ENCODE measurements around the gene ECD. TPM values are rescaled to one million over a fixed set of nuclear protein-coding genes. Genes with fewer than 3 reads are reported as not detected.
A peak's percentile ranks its signal among the peaks of the same experiment; 100 is the strongest.

The ECD gene
- 36.9 TPM for polyA plus RNA-seq (2013, experiment 1 of 4)
- polyA plus RNA-seq (2013, experiment 2 of 4), result 41.4 TPM
- polyA plus RNA-seq (2013, experiment 3 of 4), result 31.8 TPM
- polyA plus RNA-seq (2013, experiment 4 of 4), result 33.7 TPM

DNA sequence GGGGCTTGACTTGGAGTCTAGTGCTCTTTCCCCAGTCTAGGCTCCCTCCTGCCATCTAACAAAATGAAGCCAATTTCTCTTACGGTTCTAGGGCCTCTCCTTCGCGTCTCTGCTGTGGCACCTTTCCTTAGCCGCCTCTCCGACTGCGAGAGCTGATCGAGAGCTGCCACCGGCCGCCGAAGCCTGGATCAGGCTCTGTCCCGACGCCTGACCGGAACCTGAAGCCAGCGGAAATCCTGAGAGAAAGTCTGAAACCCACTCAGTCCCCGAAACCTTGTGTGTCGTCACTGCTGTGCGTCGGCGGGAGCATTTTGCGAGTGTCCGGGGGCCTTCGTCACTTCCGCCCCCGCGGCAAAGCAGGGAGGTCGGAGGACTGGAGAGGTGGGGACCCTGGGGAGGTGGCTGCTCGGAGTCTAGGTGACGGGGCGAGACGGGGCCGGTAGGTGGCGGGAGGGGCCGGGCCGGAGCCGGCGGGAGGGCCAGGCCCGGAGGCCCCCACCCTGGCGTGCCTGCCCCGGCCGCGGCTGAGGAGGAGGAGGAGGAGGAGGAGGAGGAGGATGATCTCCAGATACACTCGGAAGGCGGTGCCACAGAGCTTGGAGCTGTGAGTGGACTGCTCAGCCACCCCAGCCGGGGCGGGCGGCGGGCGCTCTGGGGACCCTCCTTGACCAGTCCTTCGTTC lies at the start of gene ECD, which contains the start of gene FAM149B1:
Gene ECD, minus strand, starts transcription at position 226 of the 682 bp plus-strand sequence. CDS start 4,071 bp downstream, outside the sequence.
Gene FAM149B1, plus strand, starts transcription at position 337 of the 682 bp plus-strand sequence. Its CDS starts 221 bp downstream, at position 558.
- no peaks in the 10 kb centered on the region for H3K27me3 ChIP-seq (ENCODE audit: control insufficient read depth, insufficient read depth, low read length, poor library complexity, severe bottlenecking)
- H3K4me3 ChIP-seq (ENCODE audit: insufficient read depth, low read depth, low read length), result peak within 1 kb of the TSS; percentile 73
- H3K36me3 ChIP-seq (ENCODE audit: control insufficient read depth, insufficient read depth, low read length), result no peaks in the 10 kb centered on the region
- peak within 1 kb of the TSS; percentile 92 for H3K27ac ChIP-seq (ENCODE audit: insufficient read depth, low read depth, low read length, poor library complexity, severe bottlenecking)
- H3K4me1 ChIP-seq (ENCODE audit: control insufficient read depth, insufficient read depth, low read length), result no peaks in the 10 kb centered on the region
- WGBS, 2 experiments, result 0 to 1% methylated on average over 49 of the region's 49 CpGs
- no peaks in the 10 kb centered on the region for H3K9me3 ChIP-seq (ENCODE audit: control insufficient read depth, low read length)

GRCh38 chr10:73215749-73216148 lies 47.9 kb upstream of the ECD start:
- Histone ChIP-seq H3K27me3 (ENCODE audit: control insufficient read depth, insufficient read depth, low read length, poor library complexity, severe bottlenecking) (no peaks in the 10 kb centered on the region), H3K9me3 (ENCODE audit: control insufficient read depth, low read length) (no peaks in the 10 kb centered on the region), H3K36me3 (ENCODE audit: control insufficient read depth, insufficient read depth, low read length) (peaks cover 7% of the 10 kb centered on the region), H3K4me1 (ENCODE audit: control insufficient read depth, insufficient read depth, low read length) (no peaks in the 10 kb centered on the region), H3K4me3 (ENCODE audit: insufficient read depth, low read depth, low read length) (no peak overlapping the region), H3K27ac (ENCODE audit: insufficient read depth, low read depth, low read length, poor library complexity, severe bottlenecking) (no peak overlapping the region)
- WGBS, 2 experiments, result 98 to 100% methylated on average over 1 of the region's 1 CpG

DNA sequence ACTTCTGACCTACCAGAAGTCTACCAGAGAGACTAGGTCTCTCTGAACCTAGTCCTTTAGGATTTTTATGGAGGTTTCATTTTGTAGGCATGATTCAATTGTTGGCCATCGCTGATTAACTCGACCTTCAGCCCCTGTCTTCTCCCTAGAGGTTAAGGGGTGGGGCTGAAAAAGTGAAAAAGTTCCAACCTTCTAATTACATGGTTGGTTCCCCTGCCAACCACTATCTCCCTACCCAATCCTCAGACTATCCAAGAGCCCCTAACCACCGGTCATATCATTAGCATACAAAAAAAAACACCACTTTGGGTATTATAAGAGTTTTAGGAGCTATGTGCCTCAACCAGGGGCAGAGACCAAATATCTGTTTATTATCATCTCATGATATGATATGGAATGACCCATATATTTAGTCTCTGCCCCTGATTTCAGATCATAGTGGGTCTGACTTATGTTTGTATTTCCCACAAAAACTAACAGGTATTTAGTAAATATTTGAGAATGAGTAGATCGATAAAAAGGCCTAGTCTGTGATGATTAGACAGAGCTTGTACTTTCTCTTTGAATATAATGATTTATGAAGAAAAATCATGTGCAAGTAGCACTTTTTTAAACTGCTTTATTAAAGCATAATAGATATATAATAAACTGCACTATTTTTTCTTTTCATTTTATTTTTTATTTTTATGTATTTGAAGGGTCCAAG lies 43.5 kb upstream of the ECD start:
- Histone ChIP-seq H3K4me3 (ENCODE audit: insufficient read depth, low read depth, low read length) (no peak overlapping the region), H3K9me3 (ENCODE audit: control insufficient read depth, low read length) (peaks cover under 1% of the 10 kb centered on the region), H3K36me3 (ENCODE audit: control insufficient read depth, insufficient read depth, low read length) (peaks cover 8% of the 10 kb centered on the region), H3K27ac (ENCODE audit: insufficient read depth, low read depth, low read length, poor library complexity, severe bottlenecking) (no peak overlapping the region), H3K4me1 (ENCODE audit: control insufficient read depth, insufficient read depth, low read length) (no peaks in the 10 kb centered on the region), H3K27me3 (ENCODE audit: control insufficient read depth, insufficient read depth, low read length, poor library complexity, severe bottlenecking) (no peaks in the 10 kb centered on the region)
- WGBS, 2 experiments, result 75 to 98% methylated on average over 4 of the region's 4 CpGs

DNA sequence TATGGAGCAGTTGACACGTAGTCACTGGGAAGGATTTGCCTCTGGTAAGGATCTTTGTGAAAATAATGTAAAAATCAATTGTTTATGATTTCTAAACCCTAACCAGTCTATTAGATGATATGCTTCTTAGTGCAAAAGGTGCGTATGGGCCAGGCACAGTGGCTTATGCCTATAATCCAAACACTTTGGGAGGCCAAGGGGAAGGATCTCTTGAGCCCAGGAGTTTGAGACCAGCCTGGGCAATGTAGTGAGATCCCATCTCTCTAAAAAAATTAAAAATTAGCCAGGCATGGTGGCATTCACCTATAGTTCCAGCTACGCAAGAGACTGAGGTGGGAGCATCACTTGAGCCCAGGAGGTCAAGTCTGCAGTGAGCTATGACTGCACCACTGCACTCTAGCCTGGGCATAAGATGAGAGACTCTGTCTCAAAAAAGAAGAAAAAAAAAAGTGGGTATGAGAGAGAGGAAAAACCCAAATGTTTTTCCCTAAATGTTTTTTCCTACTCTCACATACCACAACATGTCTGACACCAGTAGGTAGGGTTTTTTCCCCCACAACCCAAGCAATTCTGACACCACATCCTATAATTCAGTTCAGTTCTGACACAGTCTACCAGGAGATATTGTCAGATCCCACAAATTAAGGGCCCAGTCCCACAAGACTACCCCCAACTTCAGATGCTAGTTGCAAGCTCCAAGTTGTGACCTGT lies 42.7 kb upstream of the ECD start:
- no peak overlapping the region for H3K27ac ChIP-seq (ENCODE audit: insufficient read depth, low read depth, low read length, poor library complexity, severe bottlenecking)
- no peaks in the 10 kb centered on the region for H3K4me1 ChIP-seq (ENCODE audit: control insufficient read depth, insufficient read depth, low read length)
- H3K27me3 ChIP-seq (ENCODE audit: control insufficient read depth, insufficient read depth, low read length, poor library complexity, severe bottlenecking), result no peaks in the 10 kb centered on the region
- peaks cover 2% of the 10 kb centered on the region for H3K9me3 ChIP-seq (ENCODE audit: control insufficient read depth, low read length)
- H3K36me3 ChIP-seq (ENCODE audit: control insufficient read depth, insufficient read depth, low read length), result peaks cover 10% of the 10 kb centered on the region
- 89 to 96% methylated on average over 3 of the region's 3 CpGs for WGBS, 2 experiments
- no peak overlapping the region for H3K4me3 ChIP-seq (ENCODE audit: insufficient read depth, low read depth, low read length)

- Histone ChIP-seq H3K9me3 (ENCODE audit: control insufficient read depth, low read length) (peaks cover 2% of the 10 kb centered on the region), H3K4me3 (ENCODE audit: insufficient read depth, low read depth, low read length) (no peak overlapping the region), H3K4me1 (ENCODE audit: control insufficient read depth, insufficient read depth, low read length) (no peaks in the 10 kb centered on the region), H3K27me3 (ENCODE audit: control insufficient read depth, insufficient read depth, low read length, poor library complexity, severe bottlenecking) (no peaks in the 10 kb centered on the region), H3K27ac (ENCODE audit: insufficient read depth, low read depth, low read length, poor library complexity, severe bottlenecking) (no peak overlapping the region), H3K36me3 (ENCODE audit: control insufficient read depth, insufficient read depth, low read length) (peaks cover 10% of the 10 kb centered on the region)
- 94 to 95% methylated on average over 1 of the region's 1 CpG for WGBS, 2 experiments
Observed at GRCh38 chr10:73209705-73210104, 41.9 kb upstream of the ECD start.

- Histone ChIP-seq H3K4me3 (ENCODE audit: insufficient read depth, low read depth, low read length) (no peak overlapping the region), H3K27ac (ENCODE audit: insufficient read depth, low read depth, low read length, poor library complexity, severe bottlenecking) (no peak overlapping the region), H3K27me3 (ENCODE audit: control insufficient read depth, insufficient read depth, low read length, poor library complexity, severe bottlenecking) (no peaks in the 10 kb centered on the region), H3K36me3 (ENCODE audit: control insufficient read depth, insufficient read depth, low read length) (peaks cover 10% of the 10 kb centered on the region), H3K4me1 (ENCODE audit: control insufficient read depth, insufficient read depth, low read length) (no peaks in the 10 kb centered on the region), H3K9me3 (ENCODE audit: control insufficient read depth, low read length) (peaks cover 2% of the 10 kb centered on the region)
- 93 to 96% methylated on average over 2 of the region's 2 CpGs for WGBS, 2 experiments
Observed at GRCh38 chr10:73207883-73208282, 40.1 kb upstream of the ECD start.

- Histone ChIP-seq H3K9me3 (ENCODE audit: control insufficient read depth, low read length) (peaks cover 2% of the 10 kb centered on the region), H3K4me3 (ENCODE audit: insufficient read depth, low read depth, low read length) (no peak overlapping the region), H3K27ac (ENCODE audit: insufficient read depth, low read depth, low read length, poor library complexity, severe bottlenecking) (no peak overlapping the region), H3K36me3 (ENCODE audit: control insufficient read depth, insufficient read depth, low read length) (peaks cover 10% of the 10 kb centered on the region), H3K4me1 (ENCODE audit: control insufficient read depth, insufficient read depth, low read length) (no peaks in the 10 kb centered on the region), H3K27me3 (ENCODE audit: control insufficient read depth, insufficient read depth, low read length, poor library complexity, severe bottlenecking) (no peaks in the 10 kb centered on the region)
- 93 to 96% methylated on average over 5 of the region's 5 CpGs for WGBS, 2 experiments
Observed at GRCh38 chr10:73206385-73206784, 38.6 kb upstream of the ECD start.

GRCh38 chr10:73205890-73206289 lies 38.1 kb upstream of the ECD start:
- H3K27me3 ChIP-seq (ENCODE audit: control insufficient read depth, insufficient read depth, low read length, poor library complexity, severe bottlenecking), result no peaks in the 10 kb centered on the region
- WGBS, 2 experiments, result 100% methylated on average over 1 of the region's 1 CpG
- H3K27ac ChIP-seq (ENCODE audit: insufficient read depth, low read depth, low read length, poor library complexity, severe bottlenecking), result no peak overlapping the region
- no peaks in the 10 kb centered on the region for H3K4me1 ChIP-seq (ENCODE audit: control insufficient read depth, insufficient read depth, low read length)
- peaks cover 2% of the 10 kb centered on the region for H3K9me3 ChIP-seq (ENCODE audit: control insufficient read depth, low read length)
- H3K4me3 ChIP-seq (ENCODE audit: insufficient read depth, low read depth, low read length), result no peak overlapping the region
- H3K36me3 ChIP-seq (ENCODE audit: control insufficient read depth, insufficient read depth, low read length), result peaks cover 10% of the 10 kb centered on the region

DNA sequence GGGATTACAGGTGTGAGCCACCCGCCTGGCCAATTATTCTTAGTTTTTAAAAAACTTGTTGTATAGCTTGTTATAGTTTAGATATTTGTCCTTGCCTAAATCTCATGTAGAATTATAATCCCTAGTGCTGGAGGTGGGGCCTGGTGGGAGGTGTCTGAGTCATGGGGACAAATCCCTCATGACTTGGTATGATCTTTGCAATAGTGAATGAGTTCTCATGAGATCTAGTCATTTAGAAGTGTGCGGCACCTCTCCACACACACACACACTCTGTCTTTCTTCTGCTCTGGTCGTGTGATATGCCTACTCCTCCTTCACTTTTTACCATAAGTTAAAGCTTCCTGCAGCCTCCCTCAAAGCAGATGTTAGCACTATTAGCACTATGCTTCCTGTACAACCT lies 37.3 kb upstream of the ECD start:
- no peak overlapping the region for H3K4me3 ChIP-seq (ENCODE audit: insufficient read depth, low read depth, low read length)
- H3K27me3 ChIP-seq (ENCODE audit: control insufficient read depth, insufficient read depth, low read length, poor library complexity, severe bottlenecking), result no peaks in the 10 kb centered on the region
- H3K4me1 ChIP-seq (ENCODE audit: control insufficient read depth, insufficient read depth, low read length), result no peaks in the 10 kb centered on the region
- peaks cover 10% of the 10 kb centered on the region for H3K36me3 ChIP-seq (ENCODE audit: control insufficient read depth, insufficient read depth, low read length)
- H3K9me3 ChIP-seq (ENCODE audit: control insufficient read depth, low read length), result peaks cover 2% of the 10 kb centered on the region
- 92 to 94% methylated on average over 3 of the region's 3 CpGs for WGBS, 2 experiments
- H3K27ac ChIP-seq (ENCODE audit: insufficient read depth, low read depth, low read length, poor library complexity, severe bottlenecking), result no peak overlapping the region

DNA sequence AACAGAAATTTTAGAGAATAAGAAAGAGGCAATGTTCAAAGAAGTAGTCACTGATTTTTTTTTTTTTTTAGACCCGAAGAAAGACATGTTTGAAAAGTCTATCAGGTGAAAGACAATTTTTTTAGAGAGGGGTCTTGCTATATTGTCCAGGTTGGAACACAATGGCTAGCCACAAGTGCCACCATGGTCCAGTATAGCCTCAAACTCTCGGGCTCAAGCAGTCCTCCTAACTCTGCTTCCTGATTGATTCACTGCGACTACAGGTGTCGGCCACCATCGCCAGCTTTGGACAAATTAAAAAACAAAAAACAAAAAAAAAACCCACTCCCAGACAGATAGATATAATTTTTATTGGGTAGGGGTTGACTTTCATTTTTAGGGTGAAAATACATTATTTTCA lies 22.4 kb upstream of the ECD start:
- Histone ChIP-seq H3K4me1 (ENCODE audit: control insufficient read depth, insufficient read depth, low read length) (no peaks in the 10 kb centered on the region), H3K9me3 (ENCODE audit: control insufficient read depth, low read length) (no peaks in the 10 kb centered on the region), H3K27ac (ENCODE audit: insufficient read depth, low read depth, low read length, poor library complexity, severe bottlenecking) (no peak overlapping the region), H3K4me3 (ENCODE audit: insufficient read depth, low read depth, low read length) (no peak overlapping the region), H3K36me3 (ENCODE audit: control insufficient read depth, insufficient read depth, low read length) (no peaks in the 10 kb centered on the region), H3K27me3 (ENCODE audit: control insufficient read depth, insufficient read depth, low read length, poor library complexity, severe bottlenecking) (no peaks in the 10 kb centered on the region)
- WGBS, 2 experiments, result 93 to 99% methylated on average over 3 to 4 of the region's 5 CpGs

Data from ectodermal cell (in vitro differentiated cells).